ENCODE measurements around the gene UQCC3. TPM values are rescaled to one million over a fixed set of nuclear protein-coding genes. Genes with fewer than 3 reads are reported as not detected.

UQCC3 gene
- total and polyA plus RNA-seq, 2 of the 13 experiments (the other 11 are each of a cell fraction or from before 2014, with no cell fraction given) = 7.7 to 16.0 TPM

DNA sequence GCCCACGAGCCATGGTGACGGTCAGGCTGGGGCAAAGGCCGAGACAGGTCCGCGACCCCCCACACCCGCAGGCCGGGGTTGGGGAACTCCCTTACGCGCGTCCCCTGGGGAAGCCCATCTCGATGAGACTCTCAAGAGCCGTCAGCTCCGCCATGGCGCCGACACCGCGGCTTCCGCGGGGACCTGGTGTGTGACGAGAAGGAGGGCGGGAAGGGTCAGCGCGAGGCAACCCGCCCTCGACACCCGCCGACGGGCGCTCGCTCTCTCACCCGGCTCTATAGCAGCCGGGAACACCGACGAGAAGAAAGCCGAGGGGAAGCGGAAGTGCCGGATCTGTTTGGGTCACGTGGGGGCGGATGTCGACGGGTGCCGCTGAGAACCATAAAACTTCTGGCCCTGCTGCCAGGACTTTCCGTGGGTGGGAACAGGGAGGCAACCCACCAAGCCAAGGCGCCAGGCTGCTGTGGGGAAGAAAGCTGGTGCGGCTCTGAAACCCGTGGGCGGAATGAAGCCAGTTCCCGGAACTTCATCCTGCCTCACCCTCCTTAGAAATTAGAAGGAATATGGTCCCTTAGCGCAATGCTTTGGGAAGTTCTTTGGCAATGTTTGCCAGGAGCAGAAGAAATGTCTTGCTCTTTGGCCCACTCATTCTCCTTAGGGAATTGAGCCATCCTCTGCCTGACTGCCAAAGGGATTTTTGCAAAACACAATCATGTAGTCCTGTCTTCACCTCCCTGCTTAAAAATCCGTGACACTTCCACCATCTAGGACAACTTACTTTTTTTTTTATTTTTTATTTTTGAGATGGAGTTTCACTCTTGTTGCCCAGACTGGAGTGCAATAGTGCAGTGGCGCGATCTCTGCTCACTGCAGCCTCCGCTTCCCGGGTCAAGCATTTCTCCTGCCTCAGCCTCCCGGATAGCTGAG is 7.6 kb downstream of the UQCC3 start, which contains the start of gene UBXN1 (continued):
- TF ChIP-seq, protein P1, sequence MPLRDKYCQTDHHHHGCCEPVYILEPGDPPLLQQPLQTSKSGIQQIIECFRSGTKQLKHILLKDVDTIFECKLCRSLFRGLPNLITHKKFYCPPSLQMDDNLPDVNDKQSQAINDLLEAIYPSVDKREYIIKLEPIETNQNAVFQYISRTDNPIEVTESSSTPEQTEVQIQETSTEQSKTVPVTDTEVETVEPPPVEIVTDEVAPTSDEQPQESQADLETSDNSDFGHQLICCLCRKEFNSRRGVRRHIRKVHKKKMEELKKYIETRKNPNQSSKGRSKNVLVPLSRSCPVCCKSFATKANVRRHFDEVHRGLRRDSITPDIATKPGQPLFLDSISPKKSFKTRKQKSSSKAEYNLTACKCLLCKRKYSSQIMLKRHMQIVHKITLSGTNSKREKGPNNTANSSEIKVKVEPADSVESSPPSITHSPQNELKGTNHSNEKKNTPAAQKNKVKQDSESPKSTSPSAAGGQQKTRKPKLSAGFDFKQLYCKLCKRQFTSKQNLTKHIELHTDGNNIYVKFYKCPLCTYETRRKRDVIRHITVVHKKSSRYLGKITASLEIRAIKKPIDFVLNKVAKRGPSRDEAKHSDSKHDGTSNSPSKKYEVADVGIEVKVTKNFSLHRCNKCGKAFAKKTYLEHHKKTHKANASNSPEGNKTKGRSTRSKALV (CRISPR knock-in tag; IDR thresholded peaks at IDR 0.05) = no peak
- TF ChIP-seq ZNF333 (CRISPR knock-in tag; IDR thresholded peaks at IDR 0.05; ENCODE audit: borderline replicate concordance) (no peak), YEATS4 (CRISPR knock-in tag; IDR thresholded peaks at IDR 0.05; ENCODE audit: borderline replicate concordance) (peak; percentile 75; the same call in 1 of the 2 replicates), ZNF788 (CRISPR knock-in tag; IDR thresholded peaks at IDR 0.05; ENCODE audit: borderline replicate concordance) (peak; percentile 77; the same call in 1 of the 2 replicates), POLR2A (IDR thresholded peaks at IDR 0.05; ENCODE audit: insufficient read depth in 1 of 2, low read depth in 2 of 2, low read length in 2 of 2) (peak; percentile 72 to 79), PPARG (CRISPR knock-in tag; conservative IDR thresholded peaks at IDR 0.05) (peak; percentile 54), ARHGAP35 (CRISPR knock-in tag; IDR thresholded peaks at IDR 0.05; ENCODE audit: borderline replicate concordance) (0 out of 2 replicates have a peak, but pooled peaks have one; percentile 55), NCOA2 (CRISPR knock-in tag; IDR thresholded peaks at IDR 0.05) (peak; percentile 52), ZSCAN9 (CRISPR knock-in tag; IDR thresholded peaks at IDR 0.05; ENCODE audit: borderline replicate concordance) (peak; percentile 60; the same call in 1 of the 2 replicates), HES4 (CRISPR knock-in tag; IDR thresholded peaks at IDR 0.05; ENCODE audit: borderline replicate concordance) (no peak), NFKB2 (CRISPR knock-in tag; IDR thresholded peaks at IDR 0.05; ENCODE audit: borderline replicate concordance) (peak; percentile 78; the same call in 1 of the 2 replicates), ZNF468 (CRISPR knock-in tag; IDR thresholded peaks at IDR 0.05) (no peak), ZBTB1 (CRISPR knock-in tag; IDR thresholded peaks at IDR 0.05; ENCODE audit: borderline replicate concordance) (no peak), ZNF430 (CRISPR knock-in tag; IDR thresholded peaks at IDR 0.05) (peak; percentile 35; the same call in 1 of the 2 replicates), ZIK1 (CRISPR knock-in tag; IDR thresholded peaks at IDR 0.05; ENCODE audit: borderline replicate concordance, low read depth) (no peak)
- TF ChIP-seq, protein P2, sequence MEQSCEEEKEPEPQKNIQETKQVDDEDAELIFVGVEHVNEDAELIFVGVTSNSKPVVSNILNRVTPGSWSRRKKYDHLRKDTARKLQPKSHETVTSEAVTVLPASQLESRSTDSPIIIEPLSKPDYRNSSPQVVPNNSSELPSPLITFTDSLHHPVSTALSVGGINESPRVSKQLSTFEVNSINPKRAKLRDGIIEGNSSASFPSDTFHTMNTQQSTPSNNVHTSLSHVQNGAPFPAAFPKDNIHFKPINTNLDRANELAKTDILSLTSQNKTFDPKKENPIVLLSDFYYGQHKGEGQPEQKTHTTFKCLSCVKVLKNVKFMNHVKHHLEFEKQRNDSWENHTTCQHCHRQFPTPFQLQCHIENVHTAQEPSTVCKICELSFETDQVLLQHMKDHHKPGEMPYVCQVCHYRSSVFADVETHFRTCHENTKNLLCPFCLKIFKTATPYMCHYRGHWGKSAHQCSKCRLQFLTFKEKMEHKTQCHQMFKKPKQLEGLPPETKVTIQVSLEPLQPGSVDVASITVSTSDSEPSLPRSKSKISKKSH (CRISPR knock-in tag; IDR thresholded peaks at IDR 0.05; ENCODE audit: borderline replicate concordance) = no peak; the same call in 1 of the 2 replicates
- TF ChIP-seq, protein P3, sequence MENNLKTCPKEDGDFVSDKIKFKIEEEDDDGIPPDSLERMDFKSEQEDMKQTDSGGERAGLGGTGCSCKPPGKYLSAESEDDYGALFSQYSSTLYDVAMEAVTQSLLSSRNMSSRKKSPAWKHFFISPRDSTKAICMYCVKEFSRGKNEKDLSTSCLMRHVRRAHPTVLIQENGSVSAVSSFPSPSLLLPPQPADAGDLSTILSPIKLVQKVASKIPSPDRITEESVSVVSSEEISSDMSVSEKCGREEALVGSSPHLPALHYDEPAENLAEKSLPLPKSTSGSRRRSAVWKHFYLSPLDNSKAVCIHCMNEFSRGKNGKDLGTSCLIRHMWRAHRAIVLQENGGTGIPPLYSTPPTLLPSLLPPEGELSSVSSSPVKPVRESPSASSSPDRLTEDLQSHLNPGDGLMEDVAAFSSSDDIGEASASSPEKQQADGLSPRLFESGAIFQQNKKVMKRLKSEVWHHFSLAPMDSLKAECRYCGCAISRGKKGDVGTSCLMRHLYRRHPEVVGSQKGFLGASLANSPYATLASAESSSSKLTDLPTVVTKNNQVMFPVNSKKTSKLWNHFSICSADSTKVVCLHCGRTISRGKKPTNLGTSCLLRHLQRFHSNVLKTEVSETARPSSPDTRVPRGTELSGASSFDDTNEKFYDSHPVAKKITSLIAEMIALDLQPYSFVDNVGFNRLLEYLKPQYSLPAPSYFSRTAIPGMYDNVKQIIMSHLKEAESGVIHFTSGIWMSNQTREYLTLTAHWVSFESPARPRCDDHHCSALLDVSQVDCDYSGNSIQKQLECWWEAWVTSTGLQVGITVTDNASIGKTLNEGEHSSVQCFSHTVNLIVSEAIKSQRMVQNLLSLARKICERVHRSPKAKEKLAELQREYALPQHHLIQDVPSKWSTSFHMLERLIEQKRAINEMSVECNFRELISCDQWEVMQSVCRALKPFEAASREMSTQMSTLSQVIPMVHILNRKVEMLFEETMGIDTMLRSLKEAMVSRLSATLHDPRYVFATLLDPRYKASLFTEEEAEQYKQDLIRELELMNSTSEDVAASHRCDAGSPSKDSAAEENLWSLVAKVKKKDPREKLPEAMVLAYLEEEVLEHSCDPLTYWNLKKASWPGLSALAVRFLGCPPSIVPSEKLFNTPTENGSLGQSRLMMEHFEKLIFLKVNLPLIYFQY (CRISPR knock-in tag; IDR thresholded peaks at IDR 0.05; ENCODE audit: borderline replicate concordance) = peak; percentile 40; the same call in 1 of the 2 replicates
- TF ChIP-seq, protein P4, sequence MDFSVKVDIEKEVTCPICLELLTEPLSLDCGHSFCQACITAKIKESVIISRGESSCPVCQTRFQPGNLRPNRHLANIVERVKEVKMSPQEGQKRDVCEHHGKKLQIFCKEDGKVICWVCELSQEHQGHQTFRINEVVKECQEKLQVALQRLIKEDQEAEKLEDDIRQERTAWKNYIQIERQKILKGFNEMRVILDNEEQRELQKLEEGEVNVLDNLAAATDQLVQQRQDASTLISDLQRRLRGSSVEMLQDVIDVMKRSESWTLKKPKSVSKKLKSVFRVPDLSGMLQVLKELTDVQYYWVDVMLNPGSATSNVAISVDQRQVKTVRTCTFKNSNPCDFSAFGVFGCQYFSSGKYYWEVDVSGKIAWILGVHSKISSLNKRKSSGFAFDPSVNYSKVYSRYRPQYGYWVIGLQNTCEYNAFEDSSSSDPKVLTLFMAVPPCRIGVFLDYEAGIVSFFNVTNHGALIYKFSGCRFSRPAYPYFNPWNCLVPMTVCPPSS (IDR thresholded peaks at IDR 0.05) = no peak
